CD8-positive, alpha-beta memory T cell (primary cell): ENCODE data around the gene OSBPL9. TPM values are rescaled to one million over a fixed set of nuclear protein-coding genes. Genes with fewer than 3 reads are reported as not detected.

ENCODE experiments used
- CTCF ChIA-PET: fragments of 350-600 bp; sonication (Branson Sonifier 250); formaldehyde crosslinking; loops from one replicate; lab custom pipeline; 2021; ENCODE audit warnings: antibody characterized with exemption; lab: Charles Lee
- POLR2A ChIA-PET: fragments of 350-600 bp; sonication (Branson Sonifier 250); formaldehyde crosslinking; loops from one replicate; lab custom pipeline; 2021; ENCODE audit warnings: antibody characterized with exemption; lab: Charles Lee
- DNase-seq, 5 donors: peaks; one replicate each; pipeline versions ENCODE4 v3.0.0 to v3.0.0-alpha.2; 2020 to 2022; ENCODE audit warnings: mixed read lengths in 1 of 5
- H3K27ac ChIP-seq: one replicate; pipeline ENCODE4 v1.7.0; 2013; ENCODE audit warnings: low read depth, mild to moderate bottlenecking, low read length, moderate library complexity
- H3K27me3 ChIP-seq: 2 replicates; pipeline ENCODE4 v1.7.0; 2013; ENCODE audit warnings: low read length, mild to moderate bottlenecking; ENCODE audit not compliant: insufficient read depth, poor library complexity, severe bottlenecking
- H3K36me3 ChIP-seq: 2 replicates; pipeline ENCODE4 v1.7.0; 2013; ENCODE audit warnings: mild to moderate bottlenecking, low read length, moderate library complexity; ENCODE audit not compliant: insufficient read depth
- H3K4me1 ChIP-seq: 2 replicates; pipeline ENCODE4 v1.7.0; 2013; ENCODE audit warnings: mild to moderate bottlenecking, low read length, moderate library complexity; ENCODE audit not compliant: insufficient read depth
- H3K4me3 ChIP-seq: 2 replicates; pipeline ENCODE4 v1.7.0; 2013; ENCODE audit warnings: mild to moderate bottlenecking, low read length
- H3K9me3 ChIP-seq: 2 replicates; pipeline ENCODE4 v1.7.0; 2013; ENCODE audit warnings: mild to moderate bottlenecking, low read length
- H3K27ac Mint-ChIP-seq, 8 donors: one replicate each; pipeline ENCODE4 v1.8.0; 2020 to 2021; ENCODE audit warnings: mixed read lengths in 8 of 8, mild to moderate bottlenecking in 6 of 8, inconsistent platforms in 3 of 8, moderate library complexity in 3 of 8
- H3K27me3 Mint-ChIP-seq, 2 donors: one replicate each; pipeline ENCODE4 v1.8.0; 2020 to 2021; ENCODE audit warnings: mixed read lengths in 2 of 2, mild to moderate bottlenecking in 1 of 2, moderate library complexity in 1 of 2
- H3K36me3 Mint-ChIP-seq, 3 donors: one replicate each; pipeline ENCODE4 v1.8.0; 2020 to 2021; ENCODE audit warnings: mixed read lengths in 3 of 3, inconsistent platforms in 1 of 3, mild to moderate bottlenecking in 1 of 3
- H3K4me1 Mint-ChIP-seq, 3 donors: one replicate each; pipeline ENCODE4 v1.8.0; 2020 to 2021; ENCODE audit warnings: mixed read lengths in 3 of 3, inconsistent platforms in 1 of 3, mild to moderate bottlenecking in 1 of 3
- H3K4me3 Mint-ChIP-seq, 7 donors: one replicate each; pipeline ENCODE4 v1.8.0; 2020 to 2021; ENCODE audit warnings: mixed read lengths in 7 of 7, mild to moderate bottlenecking in 6 of 7, moderate library complexity in 4 of 7, inconsistent platforms in 2 of 7
- H3K9me3 Mint-ChIP-seq, 5 donors: one replicate each; pipeline ENCODE4 v1.8.0; 2020 to 2022; ENCODE audit warnings: mixed read lengths in 5 of 5, mild to moderate bottlenecking in 3 of 5, moderate library complexity in 2 of 5, inconsistent platforms in 1 of 5
- polyA plus RNA-seq: library from polyadenylated mRNA; unstranded; fragments of 300-500 nt; fragmentation: Illumina TruSeq; gene quantifications from one replicate; pipeline ENCODE4 v1.2.3, GENCODE V29; 2021
- total RNA-seq, 2 experiments: library from RNA; stranded (reverse); gene quantifications; one replicate each; pipeline ENCODE4 v1.2.3, GENCODE V29; 2021

The OSBPL9 gene
- total and polyA plus RNA-seq, 3 experiments from 2014 or later, result 43.4 to 48.0 (median 47.6) TPM

DNA sequence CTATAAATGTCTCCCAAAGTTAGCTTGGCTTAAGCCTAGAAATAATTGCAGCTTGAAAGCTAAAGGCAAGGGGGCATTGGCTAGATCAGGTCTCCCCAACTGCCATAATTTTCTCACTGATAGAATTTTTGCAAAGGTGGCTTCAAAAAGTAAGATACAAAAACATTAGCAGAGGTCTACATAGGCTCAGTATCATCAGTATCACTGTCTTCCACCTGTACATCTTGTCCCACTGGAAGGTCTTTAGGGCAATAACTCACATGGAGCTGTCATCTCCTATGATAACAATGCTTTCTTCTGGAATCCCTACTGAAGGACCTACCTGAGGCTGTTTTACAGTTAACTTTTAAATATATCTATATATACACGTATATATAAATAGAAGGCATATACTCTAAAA, 14.9 kb downstream of the OSBPL9 start:
- peaks cover 0 to 2% (median 0%) of the 10 kb centered on the region in 3 donors for H3K36me3 Mint-ChIP-seq
- POLR2A ChIA-PET, result no interaction called here
- no peaks in the 10 kb centered on the region for H3K36me3 ChIP-seq
- no peak for DNase-seq
- peak overlapping the region in 1 of 8 donors; percentile 14 for H3K27ac Mint-ChIP-seq
- no peaks in the 10 kb centered on the region for H3K9me3 Mint-ChIP-seq
- no peaks in the 10 kb centered on the region for H3K27me3 ChIP-seq
- H3K4me3 Mint-ChIP-seq, result no peak overlapping the region
- CTCF ChIA-PET, result no interaction called here
- H3K4me1 Mint-ChIP-seq, result peaks cover 27 to 51% (median 44%) of the 10 kb centered on the region in 3 donors
- no peak overlapping the region for H3K4me3 ChIP-seq
- H3K27ac ChIP-seq, result no peak overlapping the region
- H3K4me1 ChIP-seq, result no peaks in the 10 kb centered on the region
- H3K9me3 ChIP-seq, result no peaks in the 10 kb centered on the region
- H3K27me3 Mint-ChIP-seq, result no peaks in the 10 kb centered on the region

DNA sequence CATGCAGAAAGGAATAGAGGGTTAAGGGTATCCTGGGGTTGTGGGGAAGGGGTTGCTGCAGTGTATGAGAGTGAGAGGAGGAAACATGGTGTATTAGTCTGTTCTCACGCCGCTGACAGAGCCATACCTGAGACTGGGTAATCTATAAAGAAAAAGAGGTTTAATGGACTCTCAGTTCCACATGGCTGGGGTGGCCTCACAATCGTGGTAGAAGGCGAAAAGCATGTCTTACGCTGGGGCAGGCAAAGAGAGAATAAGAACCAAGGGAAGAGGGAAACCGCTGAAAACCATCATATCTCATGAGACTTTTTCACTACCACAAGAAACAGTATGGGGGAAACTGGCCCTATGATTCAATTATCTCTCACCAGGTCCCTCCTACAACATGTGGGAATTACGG, 17.7 kb downstream of the OSBPL9 start:
- Mint-ChIP-seq H3K27ac (no peak overlapping the region), H3K4me1 (peaks cover 22 to 45% (median 42%) of the 10 kb centered on the region in 3 donors)
- POLR2A ChIA-PET, result no interaction called here

DNA sequence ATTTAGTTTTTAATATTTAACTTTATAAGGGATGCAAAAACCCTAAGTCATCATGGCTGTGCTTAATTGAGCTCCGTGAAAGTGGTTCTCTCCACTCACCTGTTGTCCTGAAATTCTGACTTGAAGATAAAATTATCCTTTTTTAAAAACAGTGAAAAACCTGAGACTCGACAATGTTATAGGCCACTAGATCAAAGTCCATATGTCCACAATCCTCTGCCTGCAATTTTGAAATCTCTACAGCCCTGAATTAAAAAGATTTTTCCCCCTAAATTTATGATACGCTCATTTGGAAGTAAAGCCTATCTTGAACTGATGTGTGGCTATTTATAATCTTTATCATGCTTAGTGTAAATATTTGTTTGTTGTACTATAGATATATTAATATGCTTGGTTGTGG, 18.7 kb downstream of the OSBPL9 start:
- DNase-seq, result no peak
- H3K4me3 ChIP-seq, result no peak overlapping the region
- Mint-ChIP-seq H3K27ac (no peak overlapping the region), H3K9me3 (no peaks in the 10 kb centered on the region), H3K4me3 (no peak overlapping the region), H3K36me3 (peaks cover 0 to 2% (median 0%) of the 10 kb centered on the region in 3 donors), H3K4me1 (peaks cover 19 to 40% (median 35%) of the 10 kb centered on the region in 3 donors), H3K27me3 (no peaks in the 10 kb centered on the region)
- CTCF ChIA-PET, result no interaction called here
- H3K27me3 ChIP-seq, result no peaks in the 10 kb centered on the region
- no peaks in the 10 kb centered on the region for H3K36me3 ChIP-seq
- POLR2A ChIA-PET, result no interaction called here
- H3K9me3 ChIP-seq, result no peaks in the 10 kb centered on the region
- H3K27ac ChIP-seq, result no peak overlapping the region
- H3K4me1 ChIP-seq, result no peaks in the 10 kb centered on the region

More for the DNA sequence above, 17.7 kb downstream of the OSBPL9 start:
- Mint-ChIP-seq H3K27me3 (no peaks in the 10 kb centered on the region), H3K4me3 (no peak overlapping the region), H3K36me3 (no peaks in the 10 kb centered on the region), H3K9me3 (no peaks in the 10 kb centered on the region)
- H3K36me3 ChIP-seq, result no peaks in the 10 kb centered on the region
- H3K4me3 ChIP-seq, result no peak overlapping the region
- H3K4me1 ChIP-seq, result no peaks in the 10 kb centered on the region
- CTCF ChIA-PET, result no interaction called here
- no peak for DNase-seq
- H3K27me3 ChIP-seq, result no peaks in the 10 kb centered on the region
- H3K27ac ChIP-seq, result no peak overlapping the region
- H3K9me3 ChIP-seq, result no peaks in the 10 kb centered on the region

DNA sequence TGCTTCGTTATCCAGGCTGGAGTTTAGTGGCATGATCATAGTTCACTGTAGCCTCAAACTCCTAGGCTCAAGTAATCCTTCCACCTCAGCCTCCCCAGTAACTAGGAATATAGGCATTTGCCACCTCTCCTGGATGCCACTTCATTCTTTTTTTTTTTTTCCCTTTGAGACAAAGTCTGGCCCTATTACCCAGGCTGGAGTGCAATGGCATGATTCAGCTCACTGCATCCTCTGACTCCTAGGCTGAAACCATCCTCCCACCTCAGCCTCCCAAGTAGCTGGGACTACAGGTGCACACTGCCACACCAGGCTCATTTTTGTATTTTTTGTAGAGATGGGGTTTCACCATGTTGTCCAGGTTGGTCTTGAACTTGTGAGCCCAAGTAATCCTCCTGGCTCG, 19.3 kb downstream of the OSBPL9 start:
- no peak for DNase-seq
- Mint-ChIP-seq H3K36me3 (peaks cover 0 to 4% (median 0%) of the 10 kb centered on the region in 3 donors), H3K27me3 (no peaks in the 10 kb centered on the region), H3K9me3 (no peaks in the 10 kb centered on the region), H3K4me3 (no peak overlapping the region), H3K4me1 (peaks cover 19 to 37% (median 35%) of the 10 kb centered on the region in 3 donors), H3K27ac (no peak overlapping the region)
- H3K4me1 ChIP-seq, result no peaks in the 10 kb centered on the region
- H3K27me3 ChIP-seq, result no peaks in the 10 kb centered on the region
- CTCF ChIA-PET, result no interaction called here
- H3K27ac ChIP-seq, result no peak overlapping the region
- H3K9me3 ChIP-seq, result no peaks in the 10 kb centered on the region
- H3K36me3 ChIP-seq, result no peaks in the 10 kb centered on the region
- H3K4me3 ChIP-seq, result no peak overlapping the region
- POLR2A ChIA-PET, result no interaction called here

DNA sequence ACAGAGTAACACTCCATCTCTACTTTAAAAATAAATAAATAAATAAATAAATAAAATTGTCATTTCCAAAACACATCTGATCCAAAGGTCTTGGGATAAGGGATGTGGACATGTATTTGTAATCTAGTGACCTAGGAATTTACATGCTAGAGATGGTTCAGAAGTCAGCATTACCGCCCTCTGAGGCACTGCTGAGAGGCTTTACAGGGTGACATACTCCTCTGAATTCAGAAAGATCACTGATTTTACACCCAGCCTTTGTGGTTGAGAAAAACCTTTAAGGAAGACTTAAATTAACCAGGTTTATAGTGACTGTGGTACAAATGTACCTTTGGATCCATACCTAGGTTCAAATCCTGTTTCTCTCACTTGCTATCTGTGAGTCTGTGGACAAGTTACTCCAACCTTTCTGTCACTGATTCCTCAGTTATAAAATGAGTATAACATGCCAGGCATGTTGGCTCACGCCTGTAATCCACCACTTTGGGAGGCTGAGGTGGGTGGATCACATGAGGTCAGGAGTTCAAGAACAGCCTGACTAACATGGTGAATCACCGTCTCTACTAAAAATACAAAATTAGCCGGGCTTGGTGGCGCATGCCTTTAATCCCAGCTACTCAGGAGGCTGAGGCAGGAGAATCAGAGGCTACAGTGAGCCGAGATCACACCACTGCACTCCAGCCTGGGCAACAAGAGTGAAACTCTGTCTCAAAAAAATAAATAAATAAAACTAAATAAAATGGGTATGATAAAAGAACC, 20.1 kb downstream of the OSBPL9 start:
- no peaks in the 10 kb centered on the region for H3K4me1 ChIP-seq
- Mint-ChIP-seq H3K4me3 (no peak overlapping the region), H3K9me3 (no peaks in the 10 kb centered on the region), H3K27ac (peak overlapping the region in 1 of 8 donors; percentile 24), H3K27me3 (no peaks in the 10 kb centered on the region), H3K36me3 (peaks cover 0 to 7% (median 0%) of the 10 kb centered on the region in 3 donors), H3K4me1 (peaks cover 19 to 35% (median 33%) of the 10 kb centered on the region in 3 donors)
- DNase-seq, result no peak
- no peaks in the 10 kb centered on the region for H3K9me3 ChIP-seq
- ChIA-PET CTCF (no interaction called here), POLR2A (no interaction called here)
- H3K36me3 ChIP-seq, result no peaks in the 10 kb centered on the region
- H3K27me3 ChIP-seq, result no peaks in the 10 kb centered on the region
- no peak overlapping the region for H3K4me3 ChIP-seq
- H3K27ac ChIP-seq, result no peak overlapping the region

DNA sequence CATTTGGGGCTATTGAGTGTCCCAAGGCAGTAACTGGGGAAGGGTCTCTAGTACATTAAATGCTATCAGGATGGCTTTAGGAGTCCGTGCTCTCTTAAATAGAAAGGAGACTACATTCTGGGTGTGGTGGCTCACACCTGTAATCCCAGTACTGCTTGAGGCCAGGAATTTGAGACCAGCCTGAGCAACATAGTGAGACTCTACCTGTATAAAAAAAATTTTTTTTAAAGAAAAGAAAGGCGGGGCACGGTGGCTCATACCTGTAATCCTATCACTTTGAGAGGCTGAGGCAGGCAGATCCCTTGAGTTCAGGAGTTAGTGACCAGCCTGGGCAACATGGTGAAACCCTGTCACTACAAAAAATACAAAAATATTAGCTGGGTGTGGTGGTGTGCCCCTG, 21.5 kb downstream of the OSBPL9 start:
- POLR2A ChIA-PET, result no interaction called here
- Mint-ChIP-seq H3K36me3 (peaks cover 2 to 13% (median 2%) of the 10 kb centered on the region in 3 donors), H3K9me3 (no peaks in the 10 kb centered on the region), H3K4me1 (peaks cover 19 to 38% (median 34%) of the 10 kb centered on the region in 3 donors), H3K27ac (peak overlapping the region in 1 of 8 donors; percentile 53), H3K4me3 (no peak overlapping the region), H3K27me3 (no peaks in the 10 kb centered on the region)
- Histone ChIP-seq H3K4me1 (no peaks in the 10 kb centered on the region), H3K27me3 (no peaks in the 10 kb centered on the region), H3K27ac (no peak overlapping the region), H3K36me3 (no peaks in the 10 kb centered on the region), H3K9me3 (no peaks in the 10 kb centered on the region), H3K4me3 (no peak overlapping the region)
- no peak for DNase-seq
- CTCF ChIA-PET, result no interaction called here

DNA sequence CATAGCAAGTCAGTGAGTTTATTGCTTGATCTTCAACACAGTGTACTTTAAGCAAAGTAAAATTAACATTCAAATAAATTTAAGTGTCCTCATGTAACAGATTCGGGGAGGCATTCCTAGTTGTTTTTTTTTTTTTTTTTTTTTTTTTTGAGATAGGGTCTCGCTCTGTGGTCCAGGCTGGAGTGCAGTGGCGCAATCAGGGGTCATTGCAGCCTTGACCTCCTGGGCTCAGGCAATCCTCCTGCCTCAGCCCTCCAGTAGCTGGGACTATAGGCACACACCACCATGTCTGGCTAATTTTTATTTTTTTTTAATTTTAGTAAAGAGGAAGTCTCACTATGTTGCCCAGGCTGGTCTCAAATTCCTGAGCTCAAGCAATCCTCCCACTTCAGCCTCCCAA, 22.8 kb downstream of the OSBPL9 start:
- peaks cover 13 to 39% (median 31%) of the 10 kb centered on the region in 3 donors for H3K4me1 Mint-ChIP-seq
- POLR2A ChIA-PET, result no interaction called here
- H3K4me3 Mint-ChIP-seq, result no peak overlapping the region
- no peaks in the 10 kb centered on the region for H3K27me3 Mint-ChIP-seq
- H3K4me3 ChIP-seq, result no peak overlapping the region
- no peaks in the 10 kb centered on the region for H3K27me3 ChIP-seq
- peaks cover 3 to 18% (median 4%) of the 10 kb centered on the region in 3 donors for H3K36me3 Mint-ChIP-seq
- H3K27ac ChIP-seq, result no peak overlapping the region
- no peaks in the 10 kb centered on the region for H3K9me3 ChIP-seq
- CTCF ChIA-PET, result no interaction called here
- DNase-seq, result no peak
- H3K27ac Mint-ChIP-seq, result peak overlapping the region in 1 of 8 donors; percentile 54
- H3K9me3 Mint-ChIP-seq, result no peaks in the 10 kb centered on the region
- H3K4me1 ChIP-seq, result no peaks in the 10 kb centered on the region
- no peaks in the 10 kb centered on the region for H3K36me3 ChIP-seq

DNA sequence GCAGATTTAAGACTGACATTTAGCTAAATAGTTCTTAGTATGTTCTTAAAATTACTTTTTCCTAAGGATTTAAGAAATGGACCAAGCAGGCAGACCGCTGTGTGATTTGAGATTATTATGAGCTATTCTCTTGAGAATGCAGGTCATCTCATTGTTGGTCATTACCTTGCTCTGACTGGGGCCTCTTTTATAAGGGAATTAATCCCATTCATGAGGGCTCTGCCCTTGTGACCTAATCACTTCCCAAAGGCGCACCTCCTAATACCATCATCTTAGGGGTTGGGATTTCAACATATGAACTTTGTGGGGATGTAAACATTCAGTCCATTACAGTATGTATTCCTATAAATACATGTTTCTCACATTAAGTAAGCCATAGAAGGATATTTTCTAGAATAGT, 24.2 kb downstream of the OSBPL9 start:
- no peak overlapping the region for H3K4me3 Mint-ChIP-seq
- peaks cover 0 to 2% (median 0%) of the 10 kb centered on the region in 5 donors for H3K9me3 Mint-ChIP-seq
- H3K4me1 ChIP-seq, result no peaks in the 10 kb centered on the region
- no peak overlapping the region for H3K27ac ChIP-seq
- H3K27ac Mint-ChIP-seq, result peak overlapping the region in 1 of 8 donors; percentile 19
- no peak for DNase-seq
- no peaks in the 10 kb centered on the region for H3K36me3 ChIP-seq
- H3K27me3 Mint-ChIP-seq, result no peaks in the 10 kb centered on the region
- H3K36me3 Mint-ChIP-seq, result peaks cover 5 to 18% (median 11%) of the 10 kb centered on the region in 3 donors
- no peaks in the 10 kb centered on the region for H3K27me3 ChIP-seq
- ChIA-PET POLR2A (no interaction called here), CTCF (no interaction called here)
- H3K9me3 ChIP-seq, result no peaks in the 10 kb centered on the region
- H3K4me3 ChIP-seq, result no peak overlapping the region
- H3K4me1 Mint-ChIP-seq, result peaks cover 9 to 39% (median 32%) of the 10 kb centered on the region in 3 donors
